Thoracic aorta (tissue), 2 donors: ENCODE measurements around the gene HSF4. TPM values are rescaled to one million over a fixed set of nuclear protein-coding genes. Genes with fewer than 3 reads are reported as not detected.

ENCODE experiments used
- ATAC-seq: fragments of 150-250 bp; one replicate; pipeline ENCODE4 v1.8.0; 2017; ENCODE audit warnings: low read depth; ENCODE audit not compliant: insufficient number of reproducible peaks, low FRiP score
- DNase-seq: peaks from one replicate; pipeline ENCODE4 v3.0.0-alpha.2; 2020; ENCODE audit warnings: low spot score
- H3K27ac ChIP-seq, 2 donors: fragments of 200-600 bp; sonication (generic); 1 replicate in 1 of 2; 2 replicates in 1 of 2; pipeline ENCODE4 v1.5.1; 2016; ENCODE audit warnings: mild to moderate bottlenecking in 2 of 2, moderate library complexity in 2 of 2
- H3K27me3 ChIP-seq: fragments of 200-600 bp; sonication (generic); replicated peaks from 2 replicates; pipeline ENCODE4 v1.6.0; 2016; ENCODE audit warnings: mild to moderate bottlenecking; ENCODE audit not compliant: insufficient read depth
- H3K36me3 ChIP-seq: fragments of 200-600 bp; sonication (generic); one replicate; pipeline ENCODE4 v1.5.1; 2016
- H3K4me1 ChIP-seq, 2 donors: fragments of 200-600 bp; sonication (generic); 1 replicate in 1 of 2; 2 replicates in 1 of 2; pipeline versions ENCODE4 v1.5.1 to v1.6.0; 2016; ENCODE audit warnings: low read depth in 2 of 2, mild to moderate bottlenecking in 1 of 2; ENCODE audit not compliant: control insufficient read depth in 1 of 2
- H3K4me3 ChIP-seq: fragments of 200-600 bp; sonication (generic); 2 replicates; pipeline ENCODE4 v1.5.1; 2016; ENCODE audit warnings: mild to moderate bottlenecking
- H3K9me3 ChIP-seq: fragments of 200-600 bp; sonication (generic); 2 replicates; pipeline ENCODE4 v1.5.1; 2016
- total RNA-seq, 2 donors: library from RNA; depleted of rRNA; stranded (reverse); fragments of >200 nt; gene quantifications; one replicate each; pipeline versions ENCODE4 v1.1.0 to v1.2.3, GENCODE V29; 2016
- TF ChIP-seq, protein P1 (sequence below): fragments of 200-600 bp; sonication (generic); IDR thresholded peaks from one replicate; pipeline ENCODE4 v1.5.1; 2019; ENCODE audit warnings: antibody characterized with exemption

HSF4 gene
- total RNA-seq, 2 donors from 2014 or later: 44.1 to 87.5 TPM

DNA sequence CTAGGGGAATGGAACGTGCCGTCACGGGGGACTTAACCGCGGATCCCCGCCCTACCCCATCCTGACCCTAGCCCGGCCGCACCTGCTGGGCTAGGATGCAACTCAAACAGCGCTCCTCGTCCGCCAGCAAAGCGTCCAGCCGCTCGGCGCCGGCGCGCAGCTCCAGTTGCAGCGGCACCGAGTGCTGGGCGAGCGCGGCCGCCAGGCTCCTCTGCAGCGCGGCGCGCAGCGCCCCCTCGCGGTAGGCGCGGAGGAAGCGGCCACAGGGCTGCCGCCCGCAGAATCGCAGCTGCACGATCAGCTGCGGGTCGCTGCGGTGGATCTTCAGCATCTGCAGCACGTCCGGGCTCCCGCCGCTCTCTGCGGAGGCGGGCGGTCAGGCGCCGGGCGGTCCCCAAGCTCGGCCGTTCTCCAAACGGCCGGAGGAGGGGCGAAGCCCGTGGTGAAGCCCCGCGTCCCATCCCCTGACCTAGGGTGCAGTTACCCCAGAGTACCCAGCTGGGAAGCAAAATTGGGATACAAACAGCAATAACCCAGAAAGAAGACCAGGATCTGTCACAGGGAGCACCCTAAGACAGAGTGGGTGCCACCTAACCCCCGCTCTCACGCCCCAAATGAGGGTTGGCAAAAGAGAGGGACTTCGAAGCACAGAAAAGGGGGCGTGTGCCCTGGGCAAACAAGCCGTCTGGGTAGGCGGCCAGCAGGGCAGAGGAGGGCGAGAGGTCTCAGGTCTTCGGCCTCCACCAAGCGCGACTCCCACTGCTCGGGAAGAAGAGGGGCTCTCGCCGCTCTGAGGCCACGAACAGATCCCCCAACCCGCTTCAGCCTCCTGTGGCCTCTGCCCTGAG lies 9.0 kb upstream of the HSF4 start:
- no peak for ATAC-seq
- H3K4me3 ChIP-seq: peak overlapping the region; percentile 62

DNA sequence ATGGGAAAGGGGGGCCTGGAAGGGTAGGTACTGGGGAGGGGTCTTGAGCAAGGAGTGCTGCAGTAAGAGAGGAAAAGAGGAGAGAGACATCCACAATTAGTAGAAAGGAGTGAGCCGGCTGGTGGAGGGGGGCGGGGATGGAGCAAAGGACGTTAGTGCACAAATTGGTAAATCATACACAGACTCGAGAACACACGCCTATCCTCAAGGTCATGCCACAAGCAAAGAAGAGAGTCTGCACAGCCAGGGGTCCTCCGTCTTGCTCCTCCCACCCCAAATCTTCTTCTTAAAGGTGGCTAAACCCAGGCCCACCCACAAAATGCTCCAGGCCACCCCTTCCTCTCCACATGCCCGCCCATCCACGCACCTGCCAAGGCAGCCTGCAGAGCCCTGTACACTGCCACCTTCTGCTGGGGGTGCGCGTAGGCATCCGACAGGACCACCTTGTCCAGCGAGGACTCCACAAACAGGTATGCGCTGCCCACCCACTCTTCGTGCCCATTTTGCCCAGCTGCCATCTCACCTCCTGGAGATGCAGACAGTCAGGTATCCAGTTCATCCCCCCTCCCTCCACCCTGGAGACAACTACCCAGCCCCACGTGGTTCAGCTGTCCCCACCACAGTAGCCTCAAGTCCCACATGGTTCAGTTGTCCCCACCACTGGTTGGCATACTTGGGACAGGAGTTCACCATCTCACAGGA lies 8.3 kb upstream of the HSF4 start:
- H3K27me3 ChIP-seq: no peaks in the 10 kb centered on the region
- no peaks in the 10 kb centered on the region for H3K36me3 ChIP-seq
- H3K27ac ChIP-seq: no peak overlapping the region
- DNase-seq (no peak), ATAC-seq (no peak)
- TF ChIP-seq, protein P1, sequence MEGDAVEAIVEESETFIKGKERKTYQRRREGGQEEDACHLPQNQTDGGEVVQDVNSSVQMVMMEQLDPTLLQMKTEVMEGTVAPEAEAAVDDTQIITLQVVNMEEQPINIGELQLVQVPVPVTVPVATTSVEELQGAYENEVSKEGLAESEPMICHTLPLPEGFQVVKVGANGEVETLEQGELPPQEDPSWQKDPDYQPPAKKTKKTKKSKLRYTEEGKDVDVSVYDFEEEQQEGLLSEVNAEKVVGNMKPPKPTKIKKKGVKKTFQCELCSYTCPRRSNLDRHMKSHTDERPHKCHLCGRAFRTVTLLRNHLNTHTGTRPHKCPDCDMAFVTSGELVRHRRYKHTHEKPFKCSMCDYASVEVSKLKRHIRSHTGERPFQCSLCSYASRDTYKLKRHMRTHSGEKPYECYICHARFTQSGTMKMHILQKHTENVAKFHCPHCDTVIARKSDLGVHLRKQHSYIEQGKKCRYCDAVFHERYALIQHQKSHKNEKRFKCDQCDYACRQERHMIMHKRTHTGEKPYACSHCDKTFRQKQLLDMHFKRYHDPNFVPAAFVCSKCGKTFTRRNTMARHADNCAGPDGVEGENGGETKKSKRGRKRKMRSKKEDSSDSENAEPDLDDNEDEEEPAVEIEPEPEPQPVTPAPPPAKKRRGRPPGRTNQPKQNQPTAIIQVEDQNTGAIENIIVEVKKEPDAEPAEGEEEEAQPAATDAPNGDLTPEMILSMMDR: no peak
- no peaks in the 10 kb centered on the region for H3K9me3 ChIP-seq
- no peak overlapping the region for H3K4me3 ChIP-seq
- H3K4me1 ChIP-seq: peaks cover 15 to 35% of the 10 kb centered on the region in 2 donors

More for the DNA sequence above, 9.0 kb upstream of the HSF4 start:
- H3K36me3 ChIP-seq: no peaks in the 10 kb centered on the region
- TF ChIP-seq, protein P1: peak; percentile 98
- H3K9me3 ChIP-seq: no peaks in the 10 kb centered on the region
- no peaks in the 10 kb centered on the region for H3K27me3 ChIP-seq
- H3K27ac ChIP-seq: no peak overlapping the region
- DNase-seq: no peak
- peaks cover 12 to 36% of the 10 kb centered on the region in 2 donors for H3K4me1 ChIP-seq

DNA sequence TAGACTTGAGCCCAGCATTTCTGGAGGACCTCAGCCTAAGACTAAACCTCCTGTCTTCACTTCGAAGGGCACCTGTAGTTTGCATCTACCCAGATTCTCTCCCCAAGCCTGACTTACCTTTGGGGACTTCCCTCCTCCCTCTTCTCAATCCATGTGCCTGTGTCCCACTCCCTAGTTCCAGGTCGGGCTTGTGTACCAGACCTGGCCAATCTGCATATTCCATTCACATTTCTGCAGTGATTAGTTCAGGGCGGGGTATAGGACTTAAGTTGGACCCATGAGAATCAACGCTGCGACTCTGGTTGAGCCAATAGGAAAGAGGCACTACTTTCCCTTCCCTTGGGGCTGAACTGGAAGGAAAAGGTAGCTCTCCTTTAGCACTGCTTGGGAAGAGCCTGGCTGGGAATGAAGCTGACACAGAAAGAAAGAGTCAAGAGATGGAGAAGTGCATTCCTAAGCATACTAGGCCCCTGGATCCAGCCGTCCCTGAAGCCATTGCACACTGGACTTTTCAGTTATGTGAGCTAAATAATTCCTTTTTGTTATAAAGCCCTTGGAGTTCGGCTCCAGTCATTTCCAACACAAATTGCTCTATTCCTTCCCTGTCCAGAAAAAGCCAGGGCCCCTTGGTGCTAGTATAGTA lies 7.3 kb upstream of the HSF4 start:
- ATAC-seq (no peak), DNase-seq (no peak)
- Histone ChIP-seq H3K4me1 (peaks cover 16 to 41% of the 10 kb centered on the region in 2 donors), H3K27ac (no peak overlapping the region), H3K9me3 (no peaks in the 10 kb centered on the region), H3K27me3 (no peaks in the 10 kb centered on the region), H3K4me3 (no peak overlapping the region), H3K36me3 (no peaks in the 10 kb centered on the region)
- TF ChIP-seq, protein P1: no peak

DNA sequence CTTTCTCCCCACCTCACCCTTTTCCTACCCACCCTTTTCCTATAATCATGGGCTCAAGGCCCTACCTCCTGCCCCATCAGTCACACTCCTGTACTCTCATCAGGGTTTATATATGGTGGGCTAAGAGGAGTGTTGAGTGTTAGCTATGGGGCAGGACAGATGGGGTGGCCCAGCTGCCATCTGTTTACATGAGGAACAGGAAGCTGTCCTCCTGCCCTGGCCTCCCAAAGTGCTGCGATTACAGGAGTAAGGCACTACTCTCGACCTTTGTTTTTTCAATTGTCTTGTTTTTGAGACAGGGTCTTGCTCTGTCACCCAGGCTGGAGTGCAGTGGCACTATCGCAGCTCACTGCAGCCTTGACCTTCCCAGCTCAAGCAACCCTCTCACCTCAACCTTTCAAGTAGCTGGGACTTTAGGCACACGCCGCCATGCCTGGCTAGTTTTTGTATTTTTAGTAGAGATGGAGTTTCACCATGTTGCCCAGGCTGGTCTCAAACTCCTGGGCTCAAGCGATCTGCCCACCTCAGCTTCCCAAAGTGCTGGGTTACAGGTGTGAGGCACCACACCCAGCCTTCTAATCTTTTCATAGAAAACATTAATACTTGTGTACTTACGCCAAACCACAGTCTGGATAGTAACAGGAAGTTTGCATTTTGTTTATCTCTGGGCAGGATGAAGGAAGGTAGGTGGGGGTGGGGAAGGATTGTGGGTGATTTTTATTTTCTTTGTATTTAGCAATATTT lies 6.5 kb upstream of the HSF4 start:
- H3K4me1 ChIP-seq: peaks cover 19 to 50% of the 10 kb centered on the region in 2 donors
- no peak for ATAC-seq
- no peak for DNase-seq

More for the DNA sequence above, 6.5 kb upstream of the HSF4 start:
- TF ChIP-seq, protein P1: no peak
- Histone ChIP-seq H3K36me3 (no peaks in the 10 kb centered on the region), H3K27me3 (no peaks in the 10 kb centered on the region), H3K4me3 (no peak overlapping the region), H3K27ac (no peak overlapping the region), H3K9me3 (no peaks in the 10 kb centered on the region)
